ENCODE data around the gene ATP9A.

DNA sequence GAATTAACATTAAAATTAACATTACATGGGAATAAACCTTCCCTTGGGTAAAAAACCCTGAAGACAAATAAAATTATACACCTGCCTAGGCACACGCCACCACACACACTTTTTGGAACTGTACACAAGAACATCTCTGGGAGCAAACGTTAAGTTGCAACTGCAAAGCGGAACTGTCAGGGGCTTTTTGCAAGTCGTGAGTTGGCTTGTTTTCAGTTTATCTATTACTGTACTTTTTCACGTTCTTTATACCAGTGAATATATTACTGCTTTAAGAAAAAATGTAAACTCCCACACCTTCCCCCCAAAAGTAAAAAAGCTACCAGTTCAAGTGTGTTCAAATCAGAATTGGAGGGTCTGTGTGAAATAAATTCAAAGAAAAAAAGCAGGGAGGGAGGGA lies 160.1 kb downstream of the ATP9A start:
- TF ChIP-seq MAX (IDR thresholded peaks at IDR 0.05; ENCODE audit: insufficient read depth, insufficient read length) (no peak), POLR2A (IDR thresholded peaks at IDR 0.05; ENCODE audit: low read depth, low read length) (no peak), POLR2AphosphoS5 (IDR thresholded peaks at IDR 0.05; ENCODE audit: insufficient read depth, low read depth, low read length) (no peak), EZH2 (IDR thresholded peaks at IDR 0.05; ENCODE audit: borderline replicate concordance, low read depth, low read length, severe bottlenecking) (no peak)
- TF ChIP-seq, protein P1, sequence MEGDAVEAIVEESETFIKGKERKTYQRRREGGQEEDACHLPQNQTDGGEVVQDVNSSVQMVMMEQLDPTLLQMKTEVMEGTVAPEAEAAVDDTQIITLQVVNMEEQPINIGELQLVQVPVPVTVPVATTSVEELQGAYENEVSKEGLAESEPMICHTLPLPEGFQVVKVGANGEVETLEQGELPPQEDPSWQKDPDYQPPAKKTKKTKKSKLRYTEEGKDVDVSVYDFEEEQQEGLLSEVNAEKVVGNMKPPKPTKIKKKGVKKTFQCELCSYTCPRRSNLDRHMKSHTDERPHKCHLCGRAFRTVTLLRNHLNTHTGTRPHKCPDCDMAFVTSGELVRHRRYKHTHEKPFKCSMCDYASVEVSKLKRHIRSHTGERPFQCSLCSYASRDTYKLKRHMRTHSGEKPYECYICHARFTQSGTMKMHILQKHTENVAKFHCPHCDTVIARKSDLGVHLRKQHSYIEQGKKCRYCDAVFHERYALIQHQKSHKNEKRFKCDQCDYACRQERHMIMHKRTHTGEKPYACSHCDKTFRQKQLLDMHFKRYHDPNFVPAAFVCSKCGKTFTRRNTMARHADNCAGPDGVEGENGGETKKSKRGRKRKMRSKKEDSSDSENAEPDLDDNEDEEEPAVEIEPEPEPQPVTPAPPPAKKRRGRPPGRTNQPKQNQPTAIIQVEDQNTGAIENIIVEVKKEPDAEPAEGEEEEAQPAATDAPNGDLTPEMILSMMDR (IDR thresholded peaks at IDR 0.05; ENCODE audit: extremely low read depth in 1 of 2, insufficient read depth in 1 of 2, low read depth in 1 of 2, low read length in 2 of 2), result no peak
